ENCODE results near the gene MED27.
"Not testable (repeated sequence)": the region's sequence is repeated elsewhere in the genome, so short reads cannot be mapped to it uniquely, and the experiment has no call there.

Gene MED27

DNA sequence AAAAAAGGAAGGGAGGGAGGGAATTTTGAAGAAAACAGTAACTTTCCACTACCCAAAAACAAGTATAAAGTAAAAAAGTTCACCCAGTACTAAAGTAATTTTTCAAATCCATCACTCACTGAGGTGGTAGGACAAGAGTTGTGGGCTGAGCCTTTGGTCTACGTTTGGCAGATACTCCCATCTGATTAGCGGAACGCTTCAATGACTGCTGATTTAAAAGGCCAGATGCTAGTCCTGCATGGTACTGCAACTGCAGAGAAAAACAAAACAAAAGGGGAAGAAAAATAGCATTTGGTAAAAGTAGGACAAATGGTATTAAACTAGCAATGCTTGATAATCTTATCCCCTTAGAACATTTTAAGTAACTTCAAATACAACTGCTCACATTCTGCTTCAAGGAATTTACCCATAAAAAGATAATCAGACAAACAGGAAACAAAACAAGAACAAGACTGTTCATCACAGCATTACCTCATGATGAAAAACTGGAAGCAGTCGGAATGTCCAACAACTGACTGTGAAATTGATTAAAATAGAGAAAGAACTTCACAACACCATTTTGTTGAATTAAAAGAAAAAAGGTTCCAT is 65.4 kb downstream of the MED27 start:
- peak; percentile 61 for DNase-seq

- no peak for DNase-seq
Observed at GRCh38 chr9:132012704-132013357, 66.8 kb downstream of the MED27 start.

GRCh38 chr9:132011896-132012295 is 67.8 kb downstream of the MED27 start:
- DNase-seq = peak; percentile 71

- no peak for DNase-seq
Observed at GRCh38 chr9:132011309-132011708, 68.4 kb downstream of the MED27 start.

DNA sequence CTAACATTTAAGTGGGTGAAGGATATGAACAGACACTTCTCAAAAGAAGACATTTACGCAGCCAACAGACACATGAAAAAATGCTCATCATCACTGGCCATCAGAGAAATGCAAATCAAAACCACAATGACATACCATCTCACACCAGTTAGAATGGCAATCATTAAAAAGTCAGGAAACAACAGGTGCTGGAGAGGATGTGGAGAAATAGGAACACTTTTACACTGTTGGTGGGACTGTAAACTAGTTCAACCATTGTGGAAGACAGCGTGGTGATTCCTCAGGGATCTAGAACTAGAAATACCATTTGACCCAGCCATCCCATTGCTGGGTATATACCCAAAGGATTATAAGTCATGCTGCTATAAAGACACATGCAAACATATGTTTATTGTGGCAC is 69.5 kb downstream of the MED27 start:
- DNase-seq = not testable (repeated sequence)

DNA sequence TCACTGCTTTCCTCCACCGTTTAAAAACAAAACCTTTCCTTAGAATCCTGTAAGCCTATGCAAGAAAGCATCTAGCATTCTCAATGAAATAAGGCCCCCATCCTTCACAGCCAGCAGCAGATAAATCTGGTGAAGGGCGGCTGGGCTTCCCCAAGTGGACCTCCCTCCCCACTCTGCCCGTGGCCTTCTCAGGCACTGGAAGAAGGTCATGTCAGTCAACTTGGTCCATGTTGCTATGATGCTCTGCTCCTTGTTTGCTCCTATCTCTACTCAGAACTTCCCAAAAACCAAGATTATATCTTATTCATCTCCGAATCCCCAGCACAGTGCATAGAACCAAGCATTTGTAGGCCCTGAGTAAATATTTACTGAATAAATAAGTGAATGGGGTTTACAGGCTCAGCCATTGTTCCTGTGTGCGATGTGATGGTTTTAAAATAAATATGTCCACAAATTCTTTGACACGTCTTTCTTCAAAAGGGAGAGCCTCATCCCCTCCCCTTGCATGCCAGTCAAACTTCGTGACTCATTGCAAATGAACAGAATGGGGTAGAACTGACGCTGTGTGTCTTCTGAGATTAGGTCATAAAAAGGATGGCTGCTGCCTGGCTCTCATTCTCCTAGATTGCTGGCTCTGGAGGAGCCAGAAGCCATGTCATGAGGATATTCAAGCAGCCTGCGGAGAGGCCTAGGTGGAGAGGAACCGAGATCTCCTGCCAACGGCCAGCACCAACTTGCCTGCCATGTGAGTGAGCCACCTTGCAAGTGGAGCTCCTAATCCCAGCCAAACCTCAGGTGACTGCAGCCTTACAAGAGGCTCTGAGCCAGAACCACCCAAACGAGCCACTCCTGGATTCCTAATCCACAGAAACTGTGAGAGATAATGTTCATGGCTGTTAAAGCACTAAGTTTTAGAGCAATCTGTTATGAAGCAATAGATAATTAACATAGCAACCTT is 70.5 kb downstream of the MED27 start:
- DNase-seq = no peak

GRCh38 chr9:132008184-132008803 is 71.4 kb downstream of the MED27 start:
- no peak for DNase-seq

DNA sequence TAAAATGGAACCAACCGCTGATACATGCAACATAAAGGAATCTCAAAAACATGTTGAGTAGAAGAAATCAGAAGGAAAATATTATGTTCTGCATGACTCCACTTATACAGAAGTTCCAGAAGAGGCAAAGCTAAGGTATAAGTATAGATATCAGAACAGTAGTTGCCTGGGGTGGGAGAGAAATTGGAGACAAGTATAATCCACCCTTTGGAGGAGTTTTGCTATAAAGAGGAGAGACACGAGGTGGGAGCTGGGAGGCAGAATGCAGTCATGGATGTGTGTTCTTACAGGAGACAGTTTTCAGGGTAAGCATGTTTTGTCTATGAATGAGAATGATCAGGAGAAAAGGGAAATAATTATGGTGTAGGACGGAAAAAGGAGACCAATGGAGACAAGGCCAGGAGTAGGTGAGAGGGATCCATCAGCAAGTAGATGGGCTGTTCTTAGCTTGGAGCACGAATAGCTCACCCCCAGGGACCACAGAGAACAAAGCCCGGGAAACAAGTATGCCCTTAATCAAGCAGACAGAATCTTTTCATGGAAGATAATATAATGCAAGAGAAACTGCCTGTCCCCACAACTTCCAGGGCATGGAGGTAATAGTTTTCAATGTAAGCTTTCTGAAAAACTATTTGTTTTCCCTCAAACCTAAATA is 72.2 kb downstream of the MED27 start:
- no peak for DNase-seq

- DNase-seq = peak; percentile 75
Observed at GRCh38 chr9:132006677-132007370, 72.8 kb downstream of the MED27 start.

DNA sequence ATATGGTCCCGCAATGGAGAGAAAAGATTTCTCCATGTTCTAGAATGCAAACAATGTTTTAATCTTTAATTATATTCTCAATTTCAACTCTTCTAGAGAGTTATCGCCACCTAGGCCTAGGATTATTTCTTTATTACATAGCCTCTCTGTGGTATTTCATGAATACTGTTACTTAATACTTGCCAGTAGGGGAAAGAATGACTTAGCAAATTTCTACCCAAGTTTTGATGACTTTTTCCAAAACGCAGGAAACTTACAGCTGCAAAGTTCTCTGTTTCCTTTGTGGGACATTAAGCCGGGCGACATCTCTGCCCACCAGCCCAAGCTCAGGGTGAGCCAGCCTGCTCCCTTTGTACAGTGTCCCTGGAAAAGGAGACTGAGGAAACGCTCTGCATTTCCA is 73.8 kb downstream of the MED27 start:
- DNase-seq = no peak

DNA sequence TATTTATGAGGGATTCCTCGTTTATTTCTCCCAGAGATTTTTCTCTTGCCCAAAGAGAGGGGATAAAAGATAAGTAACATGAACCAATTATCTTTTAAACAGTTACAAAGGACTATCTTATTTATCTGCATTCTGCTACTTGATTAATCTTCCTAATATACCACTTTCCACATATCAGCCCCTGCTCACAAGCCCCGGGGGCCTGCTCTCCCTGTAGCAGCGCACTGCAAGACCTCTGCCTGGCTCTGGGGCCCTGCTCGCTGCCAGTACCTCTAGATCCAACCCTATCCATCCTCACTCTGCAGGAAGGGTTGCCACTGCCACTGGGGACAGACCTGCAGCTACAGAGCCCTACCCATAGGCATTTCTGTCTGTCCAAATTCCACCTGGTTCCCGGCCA is 75.3 kb downstream of the MED27 start:
- no peak for DNase-seq

DNA sequence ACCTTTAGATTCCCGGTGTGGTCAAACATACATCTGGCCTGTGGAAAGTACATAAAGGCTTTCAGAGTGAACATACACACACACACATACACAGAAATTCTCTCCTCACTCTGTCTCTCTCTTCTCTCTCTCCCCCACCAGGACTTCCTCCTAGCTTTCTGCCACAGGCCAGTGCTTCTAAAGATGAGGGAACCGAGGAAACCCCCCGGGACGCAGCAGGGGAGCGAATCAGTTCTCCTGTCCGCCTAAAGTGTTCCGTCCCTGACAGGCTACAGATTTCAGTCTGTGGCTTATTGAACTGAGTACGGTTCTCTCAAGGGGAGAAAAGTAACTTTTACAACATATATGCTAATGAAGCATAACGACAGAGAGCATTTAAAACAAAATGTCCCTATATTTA is 75.8 kb downstream of the MED27 start:
- no peak for DNase-seq

- no peak for DNase-seq
Observed at GRCh38 chr9:132003319-132003704, 76.4 kb downstream of the MED27 start.

DNA sequence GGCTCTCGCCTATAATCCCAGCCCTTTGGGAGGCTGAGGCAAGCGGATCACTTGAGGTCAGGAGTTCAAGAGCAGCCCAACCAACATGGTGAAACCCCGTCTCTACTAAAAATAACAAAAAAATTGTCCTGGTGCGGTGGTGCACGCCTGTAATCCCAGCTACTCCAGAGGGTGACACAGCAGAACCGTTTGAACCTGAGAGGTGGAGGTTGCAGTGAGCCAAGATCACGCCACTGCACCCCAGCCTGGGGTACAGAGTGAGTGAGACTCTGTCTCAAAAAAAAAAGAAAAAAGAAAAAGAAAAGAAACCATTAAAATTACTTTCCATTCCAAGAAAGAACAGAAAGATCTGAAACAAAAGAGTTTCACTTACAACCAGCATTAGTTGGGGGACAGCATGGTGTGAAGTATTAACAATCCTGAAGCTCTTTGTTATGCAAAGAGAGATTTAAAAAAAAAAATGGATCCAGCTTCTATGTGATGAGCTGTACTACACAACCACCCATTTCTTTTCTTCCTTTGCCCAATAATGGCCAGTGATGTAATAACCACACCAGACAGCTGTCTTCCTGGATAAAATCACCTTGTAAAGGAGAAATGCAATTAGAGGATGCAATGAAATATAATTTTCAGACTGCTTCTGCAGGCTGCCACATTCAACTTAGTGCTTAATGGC is 76.9 kb downstream of the MED27 start:
- no peak for DNase-seq

GRCh38 chr9:132001567-132001966 is 78.1 kb downstream of the MED27 start:
- no peak for DNase-seq

- no peak for DNase-seq
Observed at GRCh38 chr9:132000659-132001058, 79.0 kb downstream of the MED27 start.

- DNase-seq = no peak
Observed at GRCh38 chr9:131999692-132000551, 79.7 kb downstream of the MED27 start.

DNA sequence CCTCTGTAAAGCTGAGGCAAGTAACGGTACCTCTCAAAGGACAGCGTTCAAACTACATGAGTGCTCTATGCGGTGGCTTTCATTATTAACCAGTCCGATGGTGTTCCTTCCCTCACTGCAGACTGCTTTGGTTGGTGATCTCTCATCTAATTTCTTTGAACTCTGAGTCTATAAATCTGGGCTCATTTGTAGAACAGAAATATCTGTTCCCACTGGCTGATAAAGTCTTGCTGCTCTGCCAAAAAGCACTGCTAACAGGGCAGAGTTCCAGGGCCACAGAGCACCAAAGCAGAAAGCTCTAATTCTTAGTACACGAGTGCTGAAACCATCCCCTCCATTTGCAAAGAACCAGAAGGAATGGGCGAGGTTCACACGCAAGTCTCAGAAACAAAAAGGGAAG is 81.9 kb downstream of the MED27 start:
- DNase-seq = peak; percentile 49

GRCh38 chr9:131997076-131997475 is 82.6 kb downstream of the MED27 start:
- DNase-seq = no peak

DNA sequence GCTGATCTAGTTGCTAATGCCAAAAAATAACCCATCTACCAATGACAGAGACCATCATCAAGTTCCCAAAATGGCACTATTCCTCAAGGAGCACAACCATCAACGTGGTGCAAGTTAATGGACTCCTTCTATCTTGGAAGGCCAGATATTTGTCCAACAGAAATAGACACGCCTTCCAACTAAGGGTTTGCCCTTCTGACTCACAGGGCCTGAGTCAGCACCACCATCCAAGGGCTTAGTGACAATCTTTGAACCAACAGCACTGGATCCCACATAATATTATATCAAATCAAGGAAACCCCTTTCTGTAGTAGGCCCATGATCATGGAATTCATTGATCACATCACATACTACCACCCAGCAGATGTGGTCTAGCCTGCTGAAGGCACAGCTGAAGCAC is 84.3 kb downstream of the MED27 start:
- DNase-seq = no peak

Measured in NCI-H446 treated with DMSO at 0.1 percent for 48 hours (cell line).